ENCODE results near the gene HSD3B7.
"Not testable (repeated sequence)": the region's sequence is repeated elsewhere in the genome, so short reads cannot be mapped to it uniquely, and the experiment has no call there.

The HSD3B7 gene

GRCh38 chr16:30984669-30985400, at the start of gene HSD3B7:
HSD3B7 (plus strand) TSS chr16:30985207; CDS start chr16:30985659, 452 bp downstream.
- peak; percentile 53 for DNase-seq (ENCODE audit: low read depth, low spot score)

GRCh38 chr16:30937692-30938091, 47.3 kb upstream of the HSD3B7 start:
- no peak for DNase-seq (ENCODE audit: low read depth, low spot score)

GRCh38 chr16:30939571-30939970, 45.4 kb upstream of the HSD3B7 start:
- DNase-seq (ENCODE audit: low read depth, low spot score) = not testable (repeated sequence)

GRCh38 chr16:30941600-30942425, 43.2 kb upstream of the HSD3B7 start:
- DNase-seq (ENCODE audit: low read depth, low spot score) = no peak

- DNase-seq (ENCODE audit: low read depth, low spot score) = no peak
Measured at GRCh38 chr16:30942426-30942806, 42.6 kb upstream of the HSD3B7 start.

GRCh38 chr16:30944352-30944751, 40.7 kb upstream of the HSD3B7 start:
- DNase-seq (ENCODE audit: low read depth, low spot score) = no peak

- no peak for DNase-seq (ENCODE audit: low read depth, low spot score)
Measured at GRCh38 chr16:30946671-30947540, 38.1 kb upstream of the HSD3B7 start.

GRCh38 chr16:30947541-30947858, 37.5 kb upstream of the HSD3B7 start:
- no peak for DNase-seq (ENCODE audit: low read depth, low spot score)

- DNase-seq (ENCODE audit: low read depth, low spot score) = peak; percentile 93
Measured at GRCh38 chr16:30947859-30948666, 36.9 kb upstream of the HSD3B7 start.

- DNase-seq (ENCODE audit: low read depth, low spot score) = no peak
Measured at GRCh38 chr16:30948667-30949649, 36.0 kb upstream of the HSD3B7 start, which contains the start of gene ORAI3. ORAI3 (plus strand) TSS chr16:30949068; CDS start chr16:30949290, 222 bp downstream.

- DNase-seq (ENCODE audit: low read depth, low spot score) = no peak
Measured at GRCh38 chr16:30949650-30950515, 35.1 kb upstream of the HSD3B7 start.

GRCh38 chr16:30950516-30951065, 34.4 kb upstream of the HSD3B7 start:
- DNase-seq (ENCODE audit: low read depth, low spot score) = no peak

- no peak for DNase-seq (ENCODE audit: low read depth, low spot score)
Measured at GRCh38 chr16:30951193-30951592, 33.8 kb upstream of the HSD3B7 start.

- no peak for DNase-seq (ENCODE audit: low read depth, low spot score)
Measured at GRCh38 chr16:30951750-30952149, 33.3 kb upstream of the HSD3B7 start.

- no peak for DNase-seq (ENCODE audit: low read depth, low spot score)
Measured at GRCh38 chr16:30953111-30953510, 31.9 kb upstream of the HSD3B7 start.

GRCh38 chr16:30953511-30954124, 31.4 kb upstream of the HSD3B7 start:
- DNase-seq (ENCODE audit: low read depth, low spot score) = peak; percentile 66

- no peak for DNase-seq (ENCODE audit: low read depth, low spot score)
Measured at GRCh38 chr16:30954993-30955392, 30.0 kb upstream of the HSD3B7 start.

All from smooth muscle cell of the brain vasculature (primary cell).